IPS DF 4.7 (cell line): ENCODE results near the gene TMC2.
"Not testable (repeated sequence)": the region's sequence is repeated elsewhere in the genome, so short reads cannot be mapped to it uniquely, and the experiment has no call there.

Experiments
- DNase-seq: peaks from one replicate; pipeline ENCODE4 v3.0.0-alpha.2; 2013; ENCODE audit warnings: low spot score; ENCODE audit errors: extremely low read depth

The TMC2 gene, protein sequence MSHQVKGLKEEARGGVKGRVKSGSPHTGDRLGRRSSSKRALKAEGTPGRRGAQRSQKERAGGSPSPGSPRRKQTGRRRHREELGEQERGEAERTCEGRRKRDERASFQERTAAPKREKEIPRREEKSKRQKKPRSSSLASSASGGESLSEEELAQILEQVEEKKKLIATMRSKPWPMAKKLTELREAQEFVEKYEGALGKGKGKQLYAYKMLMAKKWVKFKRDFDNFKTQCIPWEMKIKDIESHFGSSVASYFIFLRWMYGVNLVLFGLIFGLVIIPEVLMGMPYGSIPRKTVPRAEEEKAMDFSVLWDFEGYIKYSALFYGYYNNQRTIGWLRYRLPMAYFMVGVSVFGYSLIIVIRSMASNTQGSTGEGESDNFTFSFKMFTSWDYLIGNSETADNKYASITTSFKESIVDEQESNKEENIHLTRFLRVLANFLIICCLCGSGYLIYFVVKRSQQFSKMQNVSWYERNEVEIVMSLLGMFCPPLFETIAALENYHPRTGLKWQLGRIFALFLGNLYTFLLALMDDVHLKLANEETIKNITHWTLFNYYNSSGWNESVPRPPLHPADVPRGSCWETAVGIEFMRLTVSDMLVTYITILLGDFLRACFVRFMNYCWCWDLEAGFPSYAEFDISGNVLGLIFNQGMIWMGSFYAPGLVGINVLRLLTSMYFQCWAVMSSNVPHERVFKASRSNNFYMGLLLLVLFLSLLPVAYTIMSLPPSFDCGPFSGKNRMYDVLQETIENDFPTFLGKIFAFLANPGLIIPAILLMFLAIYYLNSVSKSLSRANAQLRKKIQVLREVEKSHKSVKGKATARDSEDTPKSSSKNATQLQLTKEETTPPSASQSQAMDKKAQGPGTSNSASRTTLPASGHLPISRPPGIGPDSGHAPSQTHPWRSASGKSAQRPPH

GRCh38 chr20:2536560-2536986 lies at the start of gene TMC2:
TMC2 (plus strand) TSS chr20:2536573; CDS start chr20:2536622, 49 bp downstream.
- no peak for DNase-seq

DNA sequence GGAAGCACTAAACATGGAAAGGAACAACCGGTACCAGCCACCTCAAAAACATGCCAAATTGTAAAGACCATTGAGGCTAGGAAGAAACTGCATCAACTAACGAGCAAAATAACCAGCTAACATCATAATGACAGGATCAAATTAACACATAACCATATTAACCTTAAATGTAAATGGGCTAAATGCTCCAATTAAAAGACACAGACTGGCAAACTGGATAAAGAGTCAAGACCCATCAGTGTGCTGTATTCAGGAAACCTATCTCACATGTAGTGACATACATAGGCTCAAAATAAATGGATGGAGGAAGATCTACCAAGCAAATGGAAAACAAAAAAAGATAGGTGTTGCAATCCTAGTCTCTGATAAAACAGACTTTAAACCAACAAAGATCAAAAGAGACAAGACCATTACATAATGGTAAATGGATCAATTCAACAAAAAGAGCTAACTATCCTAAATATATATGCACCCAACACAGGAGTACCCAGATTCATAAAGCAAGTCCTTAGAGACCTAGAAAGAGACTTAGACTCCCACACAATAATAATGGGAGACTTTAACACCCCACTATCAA lies 33.5 kb upstream of the TMC2 start:
- not testable (repeated sequence) for DNase-seq

- not testable (repeated sequence) for DNase-seq
These were observed 31.6 kb upstream of the TMC2 start for GRCh38 chr20:2504803-2505202.

- not testable (repeated sequence) for DNase-seq
These were observed 29.9 kb upstream of the TMC2 start for GRCh38 chr20:2506426-2506825.

DNA sequence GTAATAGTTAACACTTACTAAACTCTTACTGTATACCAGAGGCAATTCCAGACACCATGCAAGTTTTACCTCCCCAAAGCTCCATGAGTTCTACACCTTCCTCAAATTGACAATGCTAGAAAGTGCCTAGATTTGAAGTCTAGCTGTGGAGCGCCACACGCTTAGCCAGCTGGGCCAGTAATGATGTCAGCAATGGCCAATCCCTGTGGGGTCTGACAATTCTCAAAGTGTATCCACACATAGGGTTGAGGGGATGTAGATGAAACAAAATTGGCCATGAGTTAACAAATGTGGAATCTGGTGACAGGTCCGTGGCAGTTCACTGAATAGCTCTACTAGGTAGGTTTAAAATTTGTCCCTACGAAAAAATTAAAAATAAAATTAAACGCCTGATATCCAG lies 28.9 kb upstream of the TMC2 start:
- DNase-seq = no peak

- DNase-seq = no peak
These were observed 28.3 kb upstream of the TMC2 start for GRCh38 chr20:2507875-2508630.

GRCh38 chr20:2508631-2509467 lies 27.5 kb upstream of the TMC2 start, which contains the start of gene ZNF343:
ZNF343 (minus strand) TSS chr20:2508915; CDS start chr20:2493895, 15,020 bp downstream.
- DNase-seq = no peak

DNA sequence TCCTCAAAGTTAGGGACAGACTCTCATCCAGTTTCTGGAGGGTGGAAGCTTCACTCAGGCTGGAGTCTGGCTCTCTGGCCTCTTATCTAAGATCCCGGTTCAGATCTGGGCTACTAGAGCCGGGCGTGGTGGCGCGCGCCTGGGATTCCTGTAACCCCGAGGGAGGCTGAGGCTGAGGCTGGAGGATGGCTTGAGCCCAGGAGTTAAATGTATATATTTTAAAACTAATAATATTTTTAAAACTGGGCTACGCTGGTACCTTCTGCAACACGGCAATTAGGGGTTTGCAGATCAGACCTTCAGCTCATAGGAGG lies 26.9 kb upstream of the TMC2 start:
- no peak for DNase-seq

DNA sequence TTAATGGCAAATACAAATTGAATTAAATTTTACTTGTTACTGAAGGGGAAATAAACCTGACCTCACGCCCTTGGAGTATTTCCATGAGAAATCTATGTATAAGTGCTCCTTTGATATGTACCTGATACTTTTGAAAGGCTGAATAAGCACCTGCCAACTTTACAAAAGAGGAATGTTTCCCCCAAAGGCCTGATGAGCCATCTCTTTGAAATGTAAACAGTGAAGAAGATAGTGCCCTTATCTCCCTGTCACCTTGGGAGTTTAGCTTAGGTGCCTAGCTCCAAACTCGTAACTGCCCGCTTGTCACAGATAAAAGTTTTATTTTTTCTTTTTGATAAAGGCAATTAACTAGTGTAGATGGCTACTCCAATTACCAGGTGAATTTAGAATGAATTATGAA lies 26.6 kb upstream of the TMC2 start:
- DNase-seq = no peak

GRCh38 chr20:2515203-2515602 lies 21.2 kb upstream of the TMC2 start:
- DNase-seq = no peak

DNA sequence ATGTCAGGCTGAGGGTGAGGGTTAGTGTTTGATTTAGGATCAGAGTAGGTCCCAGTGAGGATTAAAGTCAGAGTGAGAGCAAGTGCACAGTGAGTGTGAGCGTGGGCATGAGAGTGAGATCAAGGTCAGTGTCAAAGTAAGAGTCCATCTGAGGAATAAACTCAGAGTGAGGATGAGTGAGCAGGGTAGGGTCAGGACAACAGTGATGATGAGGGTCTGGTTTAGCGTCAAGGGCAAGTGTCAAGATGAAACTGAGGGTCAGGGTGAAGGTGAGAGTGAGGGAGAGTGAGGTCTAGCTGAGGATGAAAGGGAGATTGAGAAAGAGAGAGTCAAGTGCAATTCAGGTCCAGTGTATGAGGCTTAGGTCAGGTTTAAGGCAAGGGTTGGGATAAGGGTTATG lies 20.0 kb upstream of the TMC2 start:
- no peak for DNase-seq

DNA sequence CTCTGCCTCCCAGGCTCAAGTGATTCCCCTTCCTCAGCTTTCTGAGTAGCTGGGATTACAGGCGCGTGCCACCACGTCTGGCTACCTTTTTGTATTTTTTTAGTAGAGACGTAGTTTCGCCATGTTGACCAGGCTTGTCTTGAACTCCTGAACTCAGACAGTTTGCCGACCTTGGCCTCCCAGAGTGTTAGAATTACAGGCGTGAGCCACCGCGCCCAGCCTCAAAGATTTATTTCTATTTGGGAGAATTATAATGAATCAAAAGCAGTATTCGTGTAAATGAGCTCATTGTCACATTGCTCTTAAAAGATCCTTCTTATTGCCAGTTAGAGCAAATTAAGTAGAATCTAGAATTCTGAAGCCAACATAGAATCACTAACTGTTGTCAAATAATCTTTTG lies 18.3 kb upstream of the TMC2 start:
- no peak for DNase-seq

DNA sequence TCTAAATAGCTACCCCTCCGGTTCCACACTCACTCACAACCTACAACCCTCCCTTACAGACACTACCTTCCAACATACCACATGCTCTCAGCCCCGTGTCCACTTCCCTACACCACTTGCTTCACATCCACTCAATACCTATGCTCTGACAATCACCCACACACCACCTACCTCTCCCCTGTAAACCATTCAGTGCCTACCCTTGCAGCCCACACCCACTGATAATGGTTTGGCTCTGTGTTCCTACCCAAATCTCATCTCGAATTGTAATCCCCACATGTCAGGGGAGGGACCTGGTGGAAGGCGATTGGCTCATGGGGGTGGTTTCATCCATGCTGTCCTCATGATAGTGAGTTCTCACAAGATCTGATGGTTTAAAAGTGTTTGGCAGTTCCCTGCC lies 17.8 kb upstream of the TMC2 start:
- DNase-seq = no peak

DNA sequence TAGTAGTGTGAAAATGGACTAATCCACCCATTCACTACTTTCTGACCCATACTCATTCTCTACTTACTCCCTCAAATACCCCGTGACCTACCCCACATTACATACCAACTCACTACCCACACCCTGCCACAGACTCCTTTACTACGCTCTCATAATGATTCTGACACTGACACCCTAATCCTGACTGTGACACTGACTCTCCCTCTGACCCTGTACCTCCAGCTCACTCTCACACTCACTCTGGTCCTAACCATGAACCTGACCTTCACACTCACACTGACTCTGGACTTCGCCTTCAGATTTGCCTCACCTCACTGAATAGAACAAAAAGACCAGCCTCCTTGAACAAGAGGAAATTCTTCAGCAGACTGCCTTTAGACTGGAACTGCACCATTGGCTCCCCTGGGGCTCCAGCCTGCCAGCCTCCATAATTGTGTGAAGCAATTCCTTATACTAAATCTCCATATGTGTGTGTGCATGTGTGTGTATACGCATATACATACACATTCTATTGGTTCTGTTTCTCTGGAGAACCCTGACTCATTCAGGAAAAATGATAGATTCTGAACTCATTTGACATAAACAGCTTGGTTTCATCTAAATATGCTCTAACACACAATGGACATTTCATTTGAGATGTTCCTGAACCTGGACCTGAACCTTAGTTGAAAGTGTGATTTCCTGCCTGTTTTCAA lies 17.1 kb upstream of the TMC2 start:
- no peak for DNase-seq

DNA sequence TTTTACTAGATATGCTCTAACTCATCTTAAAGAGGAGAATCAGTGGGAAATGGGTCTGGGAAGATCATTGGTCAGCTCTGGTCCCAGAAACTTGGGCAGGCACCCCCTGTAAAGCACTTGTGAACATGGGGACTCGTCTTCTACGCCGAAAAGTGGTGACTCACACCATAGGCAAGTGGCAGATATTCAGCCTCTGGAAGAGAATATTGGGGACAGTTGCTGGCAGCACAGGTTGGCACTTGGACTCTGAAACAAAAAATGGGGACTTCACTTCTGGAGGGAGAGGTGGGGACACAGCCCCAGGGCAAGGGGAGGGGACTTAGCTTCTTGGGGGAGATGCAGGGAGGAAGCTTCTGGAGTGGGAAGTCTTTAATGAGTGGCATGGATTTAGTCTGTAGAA lies 15.8 kb upstream of the TMC2 start:
- DNase-seq = no peak

GRCh38 chr20:2521369-2522305 lies 14.7 kb upstream of the TMC2 start:
- DNase-seq = no peak

GRCh38 chr20:2522826-2523429 lies 13.4 kb upstream of the TMC2 start:
- DNase-seq = not testable (repeated sequence)
